GM18505 (cell line): ENCODE data around the gene KRT75.

Experiments
- ATAC-seq: cut with Tn5 transposase; IDR thresholded peaks from one replicate; pipeline ENCODE4 v1.9.1; 2021; ENCODE audit not compliant: unreplicated experiment
- POLR2A ChIP-seq: IDR thresholded peaks from 4 replicates; pipeline ENCODE4 v1.6.1; 2011; ENCODE audit warnings: borderline replicate concordance; ENCODE audit not compliant: insufficient read depth, insufficient read length; ENCODE audit errors: extremely low read depth

The KRT75 gene

GRCh38 chr12:52383331-52383730 is 50.8 kb downstream of the KRT75 start:
- no peak for TF ChIP-seq POLR2A
- ATAC-seq: no peak

- no peak for ATAC-seq
- TF ChIP-seq POLR2A: no peak
Measured at GRCh38 chr12:52382854-52383253, 51.3 kb downstream of the KRT75 start.

- TF ChIP-seq POLR2A: no peak
- ATAC-seq: no peak
Measured at GRCh38 chr12:52381206-52381605, 53.0 kb downstream of the KRT75 start.

- no peak for ATAC-seq
- TF ChIP-seq POLR2A: no peak
Measured at GRCh38 chr12:52380271-52380694, 53.9 kb downstream of the KRT75 start.

- TF ChIP-seq POLR2A: no peak
- no peak for ATAC-seq
Measured at GRCh38 chr12:52379536-52379935, 54.6 kb downstream of the KRT75 start.

GRCh38 chr12:52378091-52378490 is 56.1 kb downstream of the KRT75 start:
- ATAC-seq: no peak
- no peak for TF ChIP-seq POLR2A

- no peak for TF ChIP-seq POLR2A
- ATAC-seq: no peak
Measured at GRCh38 chr12:52377266-52377665, 56.9 kb downstream of the KRT75 start.
